ENCODE results near the gene DPPA2. TPM values are rescaled to one million over a fixed set of nuclear protein-coding genes. Genes with fewer than 3 reads are reported as not detected.

DPPA2 gene
- total RNA-seq, 1 experiment from 2014 or later: 15.0 TPM

DNA sequence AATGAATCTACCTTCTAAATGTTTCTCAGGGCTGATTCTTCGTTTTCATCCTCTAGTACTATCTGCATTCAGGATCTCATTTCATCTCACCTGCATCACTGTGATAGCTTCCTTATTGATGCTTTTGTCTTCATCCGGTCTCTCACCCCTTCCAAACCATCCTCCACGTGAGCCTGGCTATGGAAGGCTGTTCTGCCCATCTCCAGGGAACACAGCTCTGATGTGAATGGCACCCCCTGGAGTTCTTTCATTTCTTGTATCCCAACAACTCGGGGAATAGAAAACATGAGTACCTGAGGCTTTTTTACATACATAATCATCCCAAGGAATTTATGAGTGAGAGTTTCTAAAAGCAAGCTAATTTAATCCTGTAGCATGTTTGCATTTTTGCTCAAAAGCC, 29.8 kb upstream of the DPPA2 start:
- Mint-ChIP-seq H3K27me3 (ENCODE audit: low read depth) (no peaks in the 10 kb centered on the region), H3K4me1 (peaks cover 44% of the 10 kb centered on the region), H3K36me3 (peaks cover 64% of the 10 kb centered on the region), H3K27ac (peak overlapping the region; percentile 67), H3K4me3 (no peak overlapping the region), H3K9me3 (no peaks in the 10 kb centered on the region)
- ATAC-seq (peak; percentile 80), DNase-seq (ENCODE audit: low spot score) (no peak)
- POLR2A ChIA-PET: interaction anchor here (0.6 to 1.0 kb wide), 2 partner anchors 9 to 15 kb away, joined by 3 to 8 read pairs; no protein-coding TSS in a partner anchor
- CTCF ChIA-PET: interaction anchor here (0.6 to 2.2 kb wide), 9 partner anchors 9 to 484 kb away, joined by 3 to 6 read pairs (median 4); no protein-coding TSS in a partner anchor
- TF ChIP-seq ZNF423 (CRISPR knock-in tag; IDR thresholded peaks at IDR 0.05) (no peak), OVOL2 (CRISPR knock-in tag; IDR thresholded peaks at IDR 0.05; ENCODE audit: borderline replicate concordance) (no peak), FOXK1 (CRISPR knock-in tag; IDR thresholded peaks at IDR 0.05) (no peak), ZNF396 (CRISPR knock-in tag; IDR thresholded peaks at IDR 0.05; ENCODE audit: borderline replicate concordance) (no peak), ATF1 (CRISPR knock-in tag; IDR thresholded peaks at IDR 0.05) (no peak), NFYB (CRISPR knock-in tag; conservative IDR thresholded peaks at IDR 0.05; ENCODE audit: low read depth) (no peak), ZNF416 (CRISPR knock-in tag; IDR thresholded peaks at IDR 0.05) (no peak), ETV6 (CRISPR knock-in tag; IDR thresholded peaks at IDR 0.05) (no peak), ELF4 (CRISPR knock-in tag; IDR thresholded peaks at IDR 0.05; ENCODE audit: low read depth) (no peak)
- TF ChIP-seq, protein P1, sequence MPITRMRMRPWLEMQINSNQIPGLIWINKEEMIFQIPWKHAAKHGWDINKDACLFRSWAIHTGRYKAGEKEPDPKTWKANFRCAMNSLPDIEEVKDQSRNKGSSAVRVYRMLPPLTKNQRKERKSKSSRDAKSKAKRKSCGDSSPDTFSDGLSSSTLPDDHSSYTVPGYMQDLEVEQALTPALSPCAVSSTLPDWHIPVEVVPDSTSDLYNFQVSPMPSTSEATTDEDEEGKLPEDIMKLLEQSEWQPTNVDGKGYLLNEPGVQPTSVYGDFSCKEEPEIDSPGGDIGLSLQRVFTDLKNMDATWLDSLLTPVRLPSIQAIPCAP (CRISPR knock-in tag; IDR thresholded peaks at IDR 0.05): no peak
- TF ChIP-seq, protein P2, sequence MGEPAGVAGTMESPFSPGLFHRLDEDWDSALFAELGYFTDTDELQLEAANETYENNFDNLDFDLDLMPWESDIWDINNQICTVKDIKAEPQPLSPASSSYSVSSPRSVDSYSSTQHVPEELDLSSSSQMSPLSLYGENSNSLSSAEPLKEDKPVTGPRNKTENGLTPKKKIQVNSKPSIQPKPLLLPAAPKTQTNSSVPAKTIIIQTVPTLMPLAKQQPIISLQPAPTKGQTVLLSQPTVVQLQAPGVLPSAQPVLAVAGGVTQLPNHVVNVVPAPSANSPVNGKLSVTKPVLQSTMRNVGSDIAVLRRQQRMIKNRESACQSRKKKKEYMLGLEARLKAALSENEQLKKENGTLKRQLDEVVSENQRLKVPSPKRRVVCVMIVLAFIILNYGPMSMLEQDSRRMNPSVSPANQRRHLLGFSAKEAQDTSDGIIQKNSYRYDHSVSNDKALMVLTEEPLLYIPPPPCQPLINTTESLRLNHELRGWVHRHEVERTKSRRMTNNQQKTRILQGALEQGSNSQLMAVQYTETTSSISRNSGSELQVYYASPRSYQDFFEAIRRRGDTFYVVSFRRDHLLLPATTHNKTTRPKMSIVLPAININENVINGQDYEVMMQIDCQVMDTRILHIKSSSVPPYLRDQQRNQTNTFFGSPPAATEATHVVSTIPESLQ (CRISPR knock-in tag; IDR thresholded peaks at IDR 0.05): no peak
- TF ChIP-seq, protein P3, sequence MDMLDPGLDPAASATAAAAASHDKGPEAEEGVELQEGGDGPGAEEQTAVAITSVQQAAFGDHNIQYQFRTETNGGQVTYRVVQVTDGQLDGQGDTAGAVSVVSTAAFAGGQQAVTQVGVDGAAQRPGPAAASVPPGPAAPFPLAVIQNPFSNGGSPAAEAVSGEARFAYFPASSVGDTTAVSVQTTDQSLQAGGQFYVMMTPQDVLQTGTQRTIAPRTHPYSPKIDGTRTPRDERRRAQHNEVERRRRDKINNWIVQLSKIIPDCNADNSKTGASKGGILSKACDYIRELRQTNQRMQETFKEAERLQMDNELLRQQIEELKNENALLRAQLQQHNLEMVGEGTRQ (CRISPR knock-in tag; IDR thresholded peaks at IDR 0.05): no peak; the same call in 1 of the 2 replicates
- TF ChIP-seq, protein P4, sequence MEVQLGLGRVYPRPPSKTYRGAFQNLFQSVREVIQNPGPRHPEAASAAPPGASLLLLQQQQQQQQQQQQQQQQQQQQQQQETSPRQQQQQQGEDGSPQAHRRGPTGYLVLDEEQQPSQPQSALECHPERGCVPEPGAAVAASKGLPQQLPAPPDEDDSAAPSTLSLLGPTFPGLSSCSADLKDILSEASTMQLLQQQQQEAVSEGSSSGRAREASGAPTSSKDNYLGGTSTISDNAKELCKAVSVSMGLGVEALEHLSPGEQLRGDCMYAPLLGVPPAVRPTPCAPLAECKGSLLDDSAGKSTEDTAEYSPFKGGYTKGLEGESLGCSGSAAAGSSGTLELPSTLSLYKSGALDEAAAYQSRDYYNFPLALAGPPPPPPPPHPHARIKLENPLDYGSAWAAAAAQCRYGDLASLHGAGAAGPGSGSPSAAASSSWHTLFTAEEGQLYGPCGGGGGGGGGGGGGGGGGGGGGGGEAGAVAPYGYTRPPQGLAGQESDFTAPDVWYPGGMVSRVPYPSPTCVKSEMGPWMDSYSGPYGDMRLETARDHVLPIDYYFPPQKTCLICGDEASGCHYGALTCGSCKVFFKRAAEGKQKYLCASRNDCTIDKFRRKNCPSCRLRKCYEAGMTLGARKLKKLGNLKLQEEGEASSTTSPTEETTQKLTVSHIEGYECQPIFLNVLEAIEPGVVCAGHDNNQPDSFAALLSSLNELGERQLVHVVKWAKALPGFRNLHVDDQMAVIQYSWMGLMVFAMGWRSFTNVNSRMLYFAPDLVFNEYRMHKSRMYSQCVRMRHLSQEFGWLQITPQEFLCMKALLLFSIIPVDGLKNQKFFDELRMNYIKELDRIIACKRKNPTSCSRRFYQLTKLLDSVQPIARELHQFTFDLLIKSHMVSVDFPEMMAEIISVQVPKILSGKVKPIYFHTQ (CRISPR knock-in tag; IDR thresholded peaks at IDR 0.05): no peak
- TF ChIP-seq, protein P5, sequence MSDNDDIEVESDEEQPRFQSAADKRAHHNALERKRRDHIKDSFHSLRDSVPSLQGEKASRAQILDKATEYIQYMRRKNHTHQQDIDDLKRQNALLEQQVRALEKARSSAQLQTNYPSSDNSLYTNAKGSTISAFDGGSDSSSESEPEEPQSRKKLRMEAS (CRISPR knock-in tag; IDR thresholded peaks at IDR 0.05): no peak
- TF ChIP-seq, protein P6, sequence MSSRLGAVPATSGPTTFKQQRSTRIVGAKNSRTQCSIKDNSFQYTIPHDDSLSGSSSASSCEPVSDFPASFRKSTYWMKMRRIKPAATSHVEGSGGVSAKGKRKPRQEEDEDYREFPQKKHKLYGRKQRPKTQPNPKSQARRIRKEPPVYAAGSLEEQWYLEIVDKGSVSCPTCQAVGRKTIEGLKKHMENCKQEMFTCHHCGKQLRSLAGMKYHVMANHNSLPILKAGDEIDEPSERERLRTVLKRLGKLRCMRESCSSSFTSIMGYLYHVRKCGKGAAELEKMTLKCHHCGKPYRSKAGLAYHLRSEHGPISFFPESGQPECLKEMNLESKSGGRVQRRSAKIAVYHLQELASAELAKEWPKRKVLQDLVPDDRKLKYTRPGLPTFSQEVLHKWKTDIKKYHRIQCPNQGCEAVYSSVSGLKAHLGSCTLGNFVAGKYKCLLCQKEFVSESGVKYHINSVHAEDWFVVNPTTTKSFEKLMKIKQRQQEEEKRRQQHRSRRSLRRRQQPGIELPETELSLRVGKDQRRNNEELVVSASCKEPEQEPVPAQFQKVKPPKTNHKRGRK (CRISPR knock-in tag; IDR thresholded peaks at IDR 0.05; ENCODE audit: borderline replicate concordance): no peak
- TF ChIP-seq, protein P7, sequence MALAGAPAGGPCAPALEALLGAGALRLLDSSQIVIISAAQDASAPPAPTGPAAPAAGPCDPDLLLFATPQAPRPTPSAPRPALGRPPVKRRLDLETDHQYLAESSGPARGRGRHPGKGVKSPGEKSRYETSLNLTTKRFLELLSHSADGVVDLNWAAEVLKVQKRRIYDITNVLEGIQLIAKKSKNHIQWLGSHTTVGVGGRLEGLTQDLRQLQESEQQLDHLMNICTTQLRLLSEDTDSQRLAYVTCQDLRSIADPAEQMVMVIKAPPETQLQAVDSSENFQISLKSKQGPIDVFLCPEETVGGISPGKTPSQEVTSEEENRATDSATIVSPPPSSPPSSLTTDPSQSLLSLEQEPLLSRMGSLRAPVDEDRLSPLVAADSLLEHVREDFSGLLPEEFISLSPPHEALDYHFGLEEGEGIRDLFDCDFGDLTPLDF (CRISPR knock-in tag; IDR thresholded peaks at IDR 0.05): no peak
- TF ChIP-seq, protein P8, sequence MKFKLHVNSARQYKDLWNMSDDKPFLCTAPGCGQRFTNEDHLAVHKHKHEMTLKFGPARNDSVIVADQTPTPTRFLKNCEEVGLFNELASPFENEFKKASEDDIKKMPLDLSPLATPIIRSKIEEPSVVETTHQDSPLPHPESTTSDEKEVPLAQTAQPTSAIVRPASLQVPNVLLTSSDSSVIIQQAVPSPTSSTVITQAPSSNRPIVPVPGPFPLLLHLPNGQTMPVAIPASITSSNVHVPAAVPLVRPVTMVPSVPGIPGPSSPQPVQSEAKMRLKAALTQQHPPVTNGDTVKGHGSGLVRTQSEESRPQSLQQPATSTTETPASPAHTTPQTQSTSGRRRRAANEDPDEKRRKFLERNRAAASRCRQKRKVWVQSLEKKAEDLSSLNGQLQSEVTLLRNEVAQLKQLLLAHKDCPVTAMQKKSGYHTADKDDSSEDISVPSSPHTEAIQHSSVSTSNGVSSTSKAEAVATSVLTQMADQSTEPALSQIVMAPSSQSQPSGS (CRISPR knock-in tag; IDR thresholded peaks at IDR 0.05; ENCODE audit: borderline replicate concordance, low read depth): no peak
